ENCODE data around the gene GHRL. TPM values are rescaled to one million over a fixed set of nuclear protein-coding genes. Genes with fewer than 3 reads are reported as not detected.

Gene GHRL
- total RNA-seq, 2 experiments from 2014 or later = 0.22 TPM; not detected in 1

GRCh38 chr3:10328460-10329071 lies 35.8 kb upstream of the GHRL start:
- ChIA-PET POLR2A (interaction anchor here (0.6 kb wide), 1 partner anchor 35 kb away, joined by 4 read pairs; no protein-coding TSS in a partner anchor), CTCF (no interaction called here)
- DNase-seq (no peak), ATAC-seq (no peak)
- Mint-ChIP-seq H3K36me3 (ENCODE audit: low read depth) (no peaks in the 10 kb centered on the region), H3K4me3 (no peak overlapping the region), H3K9me3 (no peaks in the 10 kb centered on the region), H3K27ac (no peak overlapping the region), H3K27me3 (peaks cover 16% of the 10 kb centered on the region), H3K4me1 (ENCODE audit: low read depth) (peaks cover 13% of the 10 kb centered on the region)
- no peak for TF ChIP-seq CTCF (IDR thresholded peaks at IDR 0.05)
- intact Hi-C loops (cut with micrococcal nuclease) = no loop called here

GRCh38 chr3:10327592-10327991 lies 34.8 kb upstream of the GHRL start:
- CTCF ChIA-PET = no interaction called here

GRCh38 chr3:10322352-10322710 lies 29.6 kb upstream of the GHRL start:
- Mint-ChIP-seq H3K27ac (peak overlapping the region; percentile 13), H3K27me3 (peaks cover 2% of the 10 kb centered on the region), H3K4me1 (ENCODE audit: low read depth) (peaks cover 18% of the 10 kb centered on the region)

More at GRCh38 chr3:10327592-10327991, 34.8 kb upstream of the GHRL start:
- POLR2A ChIA-PET = no interaction called here
- Mint-ChIP-seq H3K4me3 (no peak overlapping the region), H3K4me1 (ENCODE audit: low read depth) (peaks cover 4% of the 10 kb centered on the region), H3K36me3 (ENCODE audit: low read depth) (no peaks in the 10 kb centered on the region), H3K27ac (no peak overlapping the region), H3K27me3 (peaks cover 16% of the 10 kb centered on the region), H3K9me3 (no peaks in the 10 kb centered on the region)
- intact Hi-C loops (cut with micrococcal nuclease) = no loop called here
- DNase-seq = no peak
- no peak for TF ChIP-seq CTCF (IDR thresholded peaks at IDR 0.05)
- no peak for ATAC-seq

GRCh38 chr3:10321630-10322351 lies 29.0 kb upstream of the GHRL start:
- DNase-seq (no peak), ATAC-seq (no peak)
- Mint-ChIP-seq H3K36me3 (ENCODE audit: low read depth) (peaks cover 7% of the 10 kb centered on the region), H3K4me3 (peak overlapping the region; percentile 88), H3K27ac (peak overlapping the region; percentile 43), H3K9me3 (no peaks in the 10 kb centered on the region), H3K4me1 (ENCODE audit: low read depth) (peaks cover 18% of the 10 kb centered on the region), H3K27me3 (peaks cover 2% of the 10 kb centered on the region)
- TF ChIP-seq CTCF (IDR thresholded peaks at IDR 0.05) = no peak
- ChIA-PET CTCF (interaction anchor here (0.6 to 3.3 kb wide), 13 partner anchors 9 to 417 kb away, joined by 3 to 14 read pairs (median 4); partner anchors contain the start of gene BRK1), POLR2A (interaction anchor here (0.7 to 2.7 kb wide), 8 partner anchors 14 to 195 kb away, joined by 3 to 11 read pairs (median 4); partner anchors contain the start of genes GHRL and TATDN2)
- intact Hi-C loops (cut with micrococcal nuclease) = no loop called here

More at GRCh38 chr3:10322352-10322710, 29.6 kb upstream of the GHRL start:
- intact Hi-C loops (cut with micrococcal nuclease) = no loop called here
- H3K36me3 Mint-ChIP-seq (ENCODE audit: low read depth) = peaks cover 4% of the 10 kb centered on the region
- DNase-seq (peak; percentile 40), ATAC-seq (peak; percentile 38)
- TF ChIP-seq CTCF (IDR thresholded peaks at IDR 0.05) = peak; percentile 62
- no peaks in the 10 kb centered on the region for H3K9me3 Mint-ChIP-seq
- POLR2A ChIA-PET = interaction anchor here (0.7 to 2.7 kb wide), 2 partner anchors 15 to 35 kb away, joined by 4 to 11 read pairs; no protein-coding TSS in a partner anchor
- CTCF ChIA-PET = interaction anchor here (0.6 to 3.3 kb wide), 12 partner anchors 8 to 416 kb away, joined by 3 to 14 read pairs (median 4); partner anchors contain the start of gene BRK1
- no peak overlapping the region for H3K4me3 Mint-ChIP-seq

- intact Hi-C loops (cut with micrococcal nuclease) = no loop called here
- ATAC-seq (no peak), DNase-seq (no peak)
- CTCF ChIA-PET = interaction anchor here (0.7 to 3.3 kb wide), 7 partner anchors 25 to 418 kb away, joined by 3 to 14 read pairs (median 3); no protein-coding TSS in a partner anchor
- H3K4me1 Mint-ChIP-seq (ENCODE audit: low read depth) = peaks cover 18% of the 10 kb centered on the region
- H3K27me3 Mint-ChIP-seq = no peaks in the 10 kb centered on the region
- POLR2A ChIA-PET = interaction anchor here (0.6 to 2.7 kb wide), 17 partner anchors 8 to 334 kb away, joined by 3 to 11 read pairs (median 3); partner anchors contain the start of genes EMC3, GHRL and TATDN2
- H3K27ac Mint-ChIP-seq = peak overlapping the region; percentile 90
- H3K36me3 Mint-ChIP-seq (ENCODE audit: low read depth) = peaks cover 7% of the 10 kb centered on the region
- H3K9me3 Mint-ChIP-seq = no peaks in the 10 kb centered on the region
- peak overlapping the region; percentile 88 for H3K4me3 Mint-ChIP-seq
- TF ChIP-seq CTCF (IDR thresholded peaks at IDR 0.05) = no peak
These were observed 27.6 kb upstream of the GHRL start for GRCh38 chr3:10320320-10320677.
